ENCODE data around the gene FBXW7.

GRCh38 chr4:152513078-152513477 lies 22.8 kb downstream of the FBXW7 start:
- no peak for TF ChIP-seq ZNF737 (CRISPR knock-in tag; IDR thresholded peaks at IDR 0.05; ENCODE audit: borderline replicate concordance)
- no peak for TF ChIP-seq EP300 (IDR thresholded peaks at IDR 0.05; ENCODE audit: low read depth in 2 of 2, low read length in 2 of 2)
- no peak for TF ChIP-seq EP300 (CRISPR knock-in tag; IDR thresholded peaks at IDR 0.05; ENCODE audit: borderline replicate concordance)
- TF ChIP-seq MYC (CRISPR knock-in tag; IDR thresholded peaks at IDR 0.05; ENCODE audit: borderline replicate concordance): no peak
- no peak for TF ChIP-seq ZNF879 (CRISPR knock-in tag; IDR thresholded peaks at IDR 0.05)
- no peak for TF ChIP-seq YY1 (IDR thresholded peaks at IDR 0.05; ENCODE audit: insufficient read depth, insufficient replicate concordance, low read depth, low read length)
- no peak for TF ChIP-seq YEATS2 (CRISPR knock-in tag; IDR thresholded peaks at IDR 0.05; ENCODE audit: borderline replicate concordance)

Measured in HepG2 (cell line).